Heart left ventricle (tissue), 13 donors: Measurements from ENCODE around the gene CKLF.

Source experiments
- CTCF ChIP-seq, 12 donors: fragments of 200-600 bp; sonication (generic) in 4 of 12; IDR thresholded peaks; one replicate each; pipeline versions ENCODE4 v1.5.0 to v1.8.0; 2018 to 2022; ENCODE audit warnings: antibody characterized with exemption in 12 of 12, mild to moderate bottlenecking in 5 of 12
- POLR2A ChIP-seq, 2 donors: fragments of 450-650 bp; IDR thresholded peaks; one replicate each; pipeline ENCODE4 v1.6.1; 2017; ENCODE audit warnings: antibody characterized with exemption in 2 of 2, mild to moderate bottlenecking in 2 of 2, moderate library complexity in 2 of 2
- donor health status: ischemic (EF 13 %, LVEDD 7.1; RV severe dilation, severe dysfunction).
- donor health status: DM: no; HTN: yes; CAD: no.
- donor health status: DM: no; HTN: no; CAD: no.
- donor health status: ischemic (EF 25% LVEDD 6.9; RV normal size, moderate dysfunction).
- donor health status: ischemic (EF 25% LVEDD 5.7; RV mildly dilated, moderate dysfunction).
- donor health status: ischemic (EF 35%, LVEDD 5.7; RV mildly dilated, moderate dysfunction).
- donor health status: nonischemic (EF 11% LVEDD 7.7; RV severe dilation, severe dysfunction).
- donor health status: DM: yes; HTN: yes; CAD: no.
- donor health status: PGD.
- donor health status: ischemic (EF 29% LVEDD 5.4; RV normal size, mild dysfunction).
- donor health status: nonischemic (EF 23%, LVEDD 6.1; RV moderate dilation, normal function).

GRCh38 chr16:66561381-66562080 is 9.2 kb downstream of the CKLF start:
- TF ChIP-seq CTCF (IDR thresholded peaks at IDR 0.05) = no peak
- no peak for TF ChIP-seq POLR2A (IDR thresholded peaks at IDR 0.05)
